IPS DF 4.7 (cell line): Measurements from ENCODE around the gene DICER1.
"Not testable (repeated sequence)": the region's sequence is repeated elsewhere in the genome, so short reads cannot be mapped to it uniquely, and the experiment has no call there.

Experiments
- DNase-seq: peaks from one replicate; pipeline ENCODE4 v3.0.0-alpha.2; 2013; ENCODE audit warnings: low spot score; ENCODE audit errors: extremely low read depth

The DICER1 gene

DNA sequence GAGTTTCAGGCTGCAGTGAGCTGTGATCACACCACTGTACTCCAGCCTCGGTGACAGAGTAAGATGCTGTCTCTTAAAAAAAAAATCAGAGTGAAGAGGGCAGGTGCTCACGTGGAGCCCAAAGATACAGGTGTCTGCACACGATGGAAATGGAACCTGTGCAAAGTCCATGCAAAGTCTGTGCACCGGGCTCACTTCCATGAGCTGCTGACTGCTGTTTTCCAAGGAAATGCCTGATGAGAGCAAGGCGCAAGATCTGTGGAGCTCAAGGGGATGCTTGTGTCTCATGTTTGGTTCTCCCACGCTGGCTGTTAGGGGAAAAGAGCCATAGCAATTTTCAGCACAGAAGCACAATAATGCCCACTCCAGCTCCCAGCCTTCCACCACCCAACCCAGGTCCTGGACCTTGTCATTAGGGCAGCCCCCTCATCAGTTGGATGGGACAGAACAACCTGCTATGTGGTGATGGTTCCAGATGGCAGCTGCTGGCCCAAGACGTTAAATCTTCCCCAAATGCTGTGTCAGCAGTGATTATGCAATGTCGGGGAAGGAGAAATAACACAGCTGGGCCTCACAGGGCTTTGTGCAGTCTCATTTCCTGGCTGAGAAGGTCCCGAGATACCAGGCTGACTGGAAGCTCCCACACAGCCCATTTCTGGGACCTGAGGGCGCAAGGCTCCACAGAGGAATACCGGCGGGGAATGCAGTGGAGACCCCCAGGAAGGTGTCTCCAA, 27.9 kb upstream of the DICER1 start:
- DNase-seq, result no peak

DNA sequence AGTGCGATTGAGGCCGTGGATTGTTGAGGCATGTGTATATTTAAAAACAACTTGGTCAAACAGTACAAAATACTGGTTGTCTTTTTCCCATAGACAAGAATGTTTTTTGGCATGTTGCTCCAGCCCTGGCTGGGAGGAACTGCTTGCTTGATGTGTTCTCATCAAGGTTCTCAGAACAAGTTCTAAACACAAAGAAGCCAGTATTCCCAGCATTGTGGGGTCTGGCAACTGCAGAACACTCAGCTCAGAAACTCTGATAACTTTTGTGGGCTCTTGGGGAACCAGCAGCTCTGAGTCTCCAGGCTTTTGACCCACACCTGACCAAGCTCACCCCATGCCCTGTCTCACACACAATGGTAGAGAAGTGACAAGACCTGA, 27.1 kb upstream of the DICER1 start:
- DNase-seq, result no peak

DNA sequence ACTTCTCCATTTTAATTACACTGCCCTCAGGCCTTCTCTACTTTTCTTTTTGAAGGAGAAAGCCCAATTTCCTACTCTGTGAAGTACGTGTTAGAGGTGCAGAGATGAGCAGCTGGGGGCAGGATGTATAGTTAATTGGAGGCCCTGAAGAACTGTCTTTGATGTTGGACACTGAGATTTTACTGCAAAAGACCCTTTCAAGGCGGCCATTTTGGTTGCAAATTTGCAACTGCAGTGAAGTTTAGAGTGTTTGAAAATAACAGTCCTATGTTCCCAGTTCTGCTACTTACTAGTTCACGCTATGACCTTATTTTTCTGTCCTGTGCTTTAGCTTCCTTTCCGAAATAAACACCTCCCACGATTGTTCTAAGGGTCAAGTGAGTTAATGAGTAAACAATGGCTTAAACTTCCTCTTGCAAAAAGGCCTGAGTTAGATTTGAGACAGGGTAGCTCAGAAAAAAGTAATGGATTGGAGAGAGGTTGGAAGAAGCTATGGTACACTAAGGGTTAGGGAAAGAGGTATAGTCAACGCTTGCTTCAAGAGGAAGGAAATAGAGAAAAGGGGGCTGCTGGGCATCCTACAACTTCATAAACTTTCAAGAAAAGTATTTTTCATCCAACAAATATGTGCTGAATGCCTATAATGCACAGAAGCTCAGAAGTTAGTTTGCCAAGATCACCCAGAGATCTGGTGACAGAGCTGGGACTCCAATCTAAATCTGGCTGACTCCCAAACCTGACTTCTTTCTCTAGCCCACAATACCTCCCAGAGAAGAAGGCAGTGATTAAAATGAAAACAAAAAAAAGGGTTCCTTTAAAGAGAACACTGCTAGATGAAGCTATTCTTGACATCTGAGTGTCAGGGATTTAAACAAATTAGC, 26.4 kb upstream of the DICER1 start:
- DNase-seq, result no peak

DNA sequence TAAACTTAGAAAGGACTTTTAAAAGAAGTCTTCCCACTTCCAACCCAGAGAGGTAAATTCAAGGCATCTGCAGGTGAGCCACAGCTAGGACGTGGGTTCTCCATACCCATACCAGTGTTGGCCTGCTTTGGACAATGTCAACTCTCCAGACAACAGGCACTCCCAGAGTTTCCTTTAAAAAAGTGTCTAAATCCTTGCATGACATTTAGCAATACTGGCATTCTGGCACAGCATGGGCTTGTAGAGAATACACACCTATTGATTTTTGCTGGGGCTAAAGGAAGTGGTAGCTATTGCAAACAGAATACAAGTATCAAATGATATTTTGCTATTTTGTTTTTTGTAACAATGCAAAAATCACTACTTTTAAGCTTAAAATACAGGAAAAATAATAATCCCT, 25.8 kb upstream of the DICER1 start:
- no peak for DNase-seq

DNA sequence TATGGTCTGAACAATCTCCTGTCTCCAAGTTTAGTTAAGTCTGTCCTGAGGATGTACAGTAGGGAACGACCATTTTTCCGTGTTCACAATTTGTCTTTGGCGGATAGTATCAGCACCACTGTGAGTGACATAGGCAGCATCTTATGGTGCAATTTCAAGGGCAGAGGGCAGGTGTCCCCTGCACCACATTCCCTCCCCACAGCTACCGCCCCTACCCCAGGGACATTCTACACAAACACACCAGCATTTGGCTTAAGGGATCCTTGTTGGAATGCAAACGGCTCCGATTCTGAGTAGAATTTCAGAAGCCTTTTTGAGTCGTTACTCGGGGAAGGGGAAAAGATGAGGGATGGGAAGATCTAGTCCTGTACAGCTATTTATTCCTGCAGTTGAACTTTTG, 25.1 kb upstream of the DICER1 start:
- DNase-seq, result no peak

DNA sequence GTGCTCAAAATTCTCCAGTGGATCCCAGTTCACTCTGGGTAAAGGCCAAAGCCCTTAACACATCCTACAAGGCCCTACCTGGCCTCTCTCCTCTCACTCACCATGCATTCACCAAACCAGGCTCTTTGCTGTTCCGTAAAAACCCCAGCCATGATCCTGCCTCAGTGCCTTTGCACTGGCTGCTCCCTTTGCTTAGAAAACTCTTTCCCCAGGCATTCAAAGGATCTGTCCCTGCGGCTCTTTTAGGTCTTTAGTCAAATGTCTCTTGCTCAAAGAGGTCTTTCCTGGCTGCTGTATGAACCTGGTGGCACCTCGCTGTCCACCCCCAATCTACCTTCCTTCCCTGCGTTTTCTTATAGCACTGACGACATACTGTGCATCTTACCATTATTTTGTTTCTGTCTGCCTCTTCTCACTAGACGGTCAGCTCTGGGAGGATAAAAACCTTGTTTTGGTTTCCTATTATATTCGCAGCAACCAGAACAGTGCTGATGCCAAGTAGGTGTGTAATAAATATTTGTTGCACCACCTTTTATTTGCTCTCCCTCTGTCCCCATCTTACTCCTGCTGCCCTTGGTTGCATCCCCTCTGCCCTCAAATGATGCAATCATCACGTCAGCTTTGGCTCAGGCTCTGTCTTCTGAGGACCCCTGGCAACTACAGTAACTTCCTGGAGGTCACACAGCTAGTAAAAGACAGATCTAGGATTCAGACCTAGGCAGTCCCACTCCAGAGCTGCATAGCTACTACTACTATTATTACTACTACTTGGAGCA, 23.8 kb upstream of the DICER1 start:
- no peak for DNase-seq

DNA sequence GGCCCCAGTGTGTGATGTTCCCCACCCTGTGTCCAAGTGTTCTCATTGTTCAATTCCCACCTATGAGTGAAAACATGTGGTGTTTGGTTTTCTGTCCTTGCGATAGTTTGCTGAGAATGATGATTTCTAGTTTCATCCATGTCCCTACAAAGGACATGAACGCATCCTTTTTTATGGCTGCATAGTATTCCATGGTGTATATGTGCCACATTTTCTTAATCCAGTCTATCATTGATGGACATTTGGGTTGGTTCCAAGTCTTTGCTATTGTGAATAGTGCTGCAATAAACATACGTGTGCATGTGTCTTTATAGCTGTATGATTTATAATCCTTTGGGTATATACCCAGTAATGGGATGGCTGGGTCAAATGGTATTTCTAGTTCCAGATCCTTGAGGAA, 18.3 kb upstream of the DICER1 start:
- DNase-seq, result not testable (repeated sequence)

DNA sequence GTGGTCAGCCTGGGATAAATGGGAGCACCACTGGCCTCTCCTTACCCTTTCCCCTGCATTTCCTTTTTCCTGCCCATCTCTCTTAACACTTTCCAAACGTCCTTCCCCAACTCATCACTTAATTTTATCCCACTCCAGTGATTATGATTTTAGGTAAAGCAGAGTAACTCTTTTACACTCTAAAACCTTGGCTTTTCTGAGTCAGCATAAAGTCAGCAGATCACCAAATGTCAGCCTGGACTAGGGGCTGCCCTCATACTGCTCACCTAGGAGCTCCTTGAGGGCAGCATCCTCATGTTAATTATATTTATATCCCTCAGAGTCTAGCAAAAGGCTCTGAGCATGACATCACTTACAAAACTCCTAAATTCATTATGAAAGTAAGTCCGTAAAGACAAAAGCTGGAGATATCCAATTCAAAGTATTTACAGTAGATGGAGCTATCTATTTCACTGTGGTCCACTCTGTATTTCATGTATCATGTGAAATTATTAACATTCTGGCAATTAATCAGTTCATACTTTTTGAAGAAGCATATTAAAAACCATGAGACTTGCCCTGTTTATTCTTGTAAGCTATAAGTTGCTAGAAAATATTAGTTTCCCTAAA, 17.0 kb upstream of the DICER1 start:
- no peak for DNase-seq

DNA sequence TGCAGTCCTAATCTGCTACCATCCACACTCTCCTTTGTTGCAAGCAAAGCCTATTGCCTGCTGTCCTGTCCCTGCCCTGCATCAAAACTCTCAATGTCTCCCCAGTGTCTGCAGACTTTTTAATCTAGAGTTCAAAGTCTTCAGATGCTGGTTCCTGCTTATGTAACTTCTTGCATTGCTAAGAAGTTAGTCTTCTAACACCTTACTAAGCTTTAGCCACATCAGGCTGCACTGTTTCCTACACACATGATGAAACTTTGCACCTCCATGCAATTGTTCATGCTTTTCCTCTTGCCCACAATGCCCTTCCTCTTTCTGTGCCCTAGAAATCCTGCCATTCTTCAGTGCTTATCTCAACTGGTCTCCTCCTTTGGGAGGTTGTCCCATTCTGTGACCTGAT, 16.2 kb upstream of the DICER1 start:
- no peak for DNase-seq

DNA sequence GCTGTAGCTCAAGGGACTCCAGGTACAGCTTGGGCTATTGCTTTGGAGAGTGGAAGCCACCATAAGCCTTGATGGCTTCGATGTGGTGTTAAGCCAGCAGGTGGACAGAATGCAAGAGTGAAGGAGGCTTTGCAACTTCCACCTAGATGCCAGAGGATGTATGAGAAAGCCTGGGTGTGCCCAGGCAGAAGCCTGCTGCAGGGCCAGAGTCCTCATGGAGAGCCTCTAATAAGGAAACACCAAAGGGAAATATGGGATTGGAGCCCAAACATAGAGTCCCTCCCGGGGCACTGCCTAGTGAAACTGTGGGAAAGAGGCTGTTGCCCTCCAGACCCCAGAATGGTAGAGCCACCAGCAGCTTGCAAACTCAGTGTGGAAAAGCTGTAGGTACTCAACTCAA, 9.8 kb upstream of the DICER1 start:
- DNase-seq, result no peak

DNA sequence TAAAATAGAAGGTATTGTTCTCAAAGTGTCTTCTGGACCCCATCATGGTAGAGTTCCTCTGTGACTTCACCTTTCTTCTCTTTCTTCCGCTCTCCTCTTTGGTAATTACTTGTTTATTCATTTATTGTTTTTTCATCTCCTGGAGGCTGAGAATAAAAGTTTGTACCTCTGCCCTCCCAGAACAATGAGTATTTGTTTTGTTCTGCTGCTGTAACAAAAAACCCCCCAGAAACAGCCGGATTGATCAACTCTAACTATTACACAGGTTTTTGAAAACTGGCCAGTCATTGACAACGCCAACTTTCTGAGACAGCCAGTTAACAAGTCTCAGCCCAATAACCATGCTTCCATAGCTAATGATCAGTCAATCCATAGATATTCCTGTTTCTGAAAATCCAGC, 8.2 kb upstream of the DICER1 start:
- no peak for DNase-seq

DNA sequence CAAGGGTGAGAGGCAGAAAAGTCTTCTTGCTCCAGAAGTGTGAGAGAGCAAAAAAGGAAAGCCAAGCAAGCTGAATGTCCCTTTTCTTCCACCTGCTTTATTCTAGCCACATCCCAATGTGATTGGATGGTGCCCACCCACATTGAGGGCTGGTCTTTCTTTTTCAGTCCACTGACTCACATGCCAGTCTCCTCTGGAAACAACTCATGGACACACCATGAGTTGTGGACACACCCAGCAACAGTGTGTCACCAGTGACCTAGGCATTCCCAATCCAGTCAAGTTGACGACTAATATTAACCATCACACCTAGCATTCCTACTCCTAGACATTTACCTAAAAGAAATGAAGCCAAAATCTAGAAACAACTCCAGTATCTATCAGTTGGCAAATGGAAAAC, 7.2 kb upstream of the DICER1 start:
- no peak for DNase-seq

DNA sequence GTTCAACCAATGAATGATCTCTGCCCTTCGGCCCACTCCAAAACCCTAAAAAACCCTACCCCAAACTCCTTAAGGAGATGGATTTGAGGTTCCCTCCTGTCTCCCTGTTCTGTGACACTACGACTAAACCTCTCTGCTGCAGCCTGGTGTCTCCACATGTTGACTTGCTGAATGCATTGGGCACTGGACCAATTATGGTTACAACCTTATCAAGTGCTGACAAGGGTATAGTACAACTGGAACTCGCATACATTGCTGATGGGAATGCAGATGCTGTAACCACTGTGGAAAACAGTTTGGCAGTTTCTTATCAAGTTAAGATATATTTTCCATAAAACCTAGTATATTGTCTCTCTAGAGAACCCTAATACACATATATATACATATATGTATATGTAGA, 6.3 kb upstream of the DICER1 start:
- no peak for DNase-seq

DNA sequence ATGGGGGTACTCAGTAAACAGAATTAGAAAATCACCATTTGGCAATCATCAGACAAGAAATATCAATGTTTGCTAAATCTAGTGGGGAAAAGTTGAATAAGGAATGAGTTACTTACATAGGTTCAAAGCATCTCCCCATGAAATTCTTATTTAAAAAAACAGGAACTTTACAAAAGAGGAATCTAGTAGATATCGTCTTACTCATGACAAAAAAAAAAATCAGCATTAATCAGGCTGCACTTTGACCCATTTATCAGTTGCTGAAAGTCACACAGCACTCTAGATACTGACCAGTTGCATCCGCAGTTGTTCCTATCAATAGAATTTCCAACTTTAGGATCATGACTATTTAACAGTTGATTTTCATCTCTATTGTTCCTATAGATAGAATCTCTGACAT, 5.8 kb upstream of the DICER1 start:
- DNase-seq, result no peak

DNA sequence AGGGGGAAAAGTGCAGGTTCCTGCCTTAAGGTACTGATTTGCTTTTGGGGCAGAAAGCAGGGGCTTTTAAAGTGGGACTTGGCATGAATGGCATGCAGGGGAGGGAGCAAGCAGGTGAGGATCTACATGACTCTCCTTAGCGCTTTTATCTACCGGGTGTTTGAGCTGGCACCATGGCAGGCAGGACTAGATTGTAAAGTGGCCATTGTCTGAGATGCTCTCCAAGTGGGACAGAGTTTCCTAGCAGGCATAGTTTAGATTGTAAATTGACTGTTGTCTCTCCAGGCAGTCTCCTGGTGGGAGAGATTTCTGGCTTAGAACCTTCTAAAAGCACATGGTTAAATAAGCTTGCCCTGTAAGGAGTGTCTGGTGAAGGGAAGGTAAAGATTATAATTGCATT, 5.3 kb upstream of the DICER1 start:
- DNase-seq, result no peak

DNA sequence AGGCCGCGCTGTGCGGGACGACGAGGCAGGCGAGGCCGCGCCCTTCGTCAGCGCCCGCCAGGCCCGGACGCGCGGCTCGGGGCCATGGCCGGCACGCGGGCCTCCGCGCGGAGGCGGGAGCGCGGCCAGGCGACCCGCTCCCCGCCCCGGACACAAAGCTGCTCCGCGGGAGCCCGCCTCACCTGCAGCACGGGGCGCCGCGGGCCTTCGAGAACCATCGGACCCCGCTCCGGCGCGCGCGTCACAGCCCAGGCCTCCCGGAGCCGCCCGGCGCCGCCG, 342 bp downstream of the DICER1 start:
- no peak for DNase-seq

DNA sequence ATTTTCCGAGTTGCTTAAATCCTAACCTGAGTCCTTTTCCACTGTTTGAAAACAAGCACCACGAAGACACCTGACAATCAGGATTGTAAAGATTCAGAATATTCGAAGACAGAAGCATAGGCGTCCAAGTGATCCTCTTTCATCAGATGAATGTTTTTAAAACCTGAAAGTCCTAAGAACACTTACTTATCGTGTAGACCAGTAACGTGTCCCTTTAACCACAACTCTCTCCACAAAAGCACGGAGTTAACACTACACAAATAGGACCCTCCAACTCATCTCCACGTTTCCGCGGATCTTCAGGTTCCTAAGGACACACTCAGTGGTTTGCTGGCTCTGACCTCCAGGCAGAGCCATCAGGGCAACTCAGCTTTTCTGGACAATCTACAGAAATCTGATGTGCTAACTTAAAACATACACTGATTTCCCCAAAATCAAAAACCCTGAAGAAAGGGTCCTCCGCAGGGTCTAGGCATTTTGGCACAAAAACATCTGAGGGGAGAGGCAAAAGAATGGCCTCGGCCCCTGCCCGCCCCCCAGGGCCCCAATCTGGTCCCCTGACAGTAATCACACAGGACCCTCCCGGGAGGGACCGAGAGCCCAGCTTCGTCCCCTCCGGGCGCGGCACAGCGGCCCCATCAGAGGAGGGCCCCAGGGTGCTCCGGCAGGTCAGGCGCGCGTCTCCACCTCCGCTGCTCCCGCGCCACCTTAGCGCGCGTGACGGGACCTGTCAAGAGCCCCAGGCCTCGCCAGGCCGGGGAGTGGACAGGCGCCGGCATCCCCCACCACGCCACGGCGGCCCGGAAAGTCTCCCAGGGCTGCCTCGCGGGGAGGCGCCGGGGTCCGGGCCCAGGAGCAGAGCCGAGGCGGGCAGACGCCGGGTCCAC, 925 bp downstream of the DICER1 start:
- no peak for DNase-seq

DNA sequence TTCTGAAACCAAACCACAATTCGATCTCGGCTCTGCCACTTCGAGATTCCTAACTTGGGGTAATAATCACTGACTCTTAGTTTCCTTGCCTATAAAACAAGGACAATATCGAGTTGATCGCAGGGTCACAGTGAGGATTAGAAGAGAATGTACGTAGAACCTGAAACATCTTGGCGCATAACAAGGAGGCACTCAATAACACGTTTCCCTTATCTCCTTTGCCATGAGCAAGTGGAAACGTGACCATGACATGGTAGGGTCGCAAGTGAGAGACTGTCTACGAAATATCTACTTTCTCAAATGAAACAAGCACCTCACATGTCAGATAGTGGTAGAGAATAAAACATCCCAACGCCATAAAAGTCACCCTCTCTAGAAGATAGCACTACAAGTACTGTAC, 2.3 kb downstream of the DICER1 start:
- DNase-seq, result no peak

DNA sequence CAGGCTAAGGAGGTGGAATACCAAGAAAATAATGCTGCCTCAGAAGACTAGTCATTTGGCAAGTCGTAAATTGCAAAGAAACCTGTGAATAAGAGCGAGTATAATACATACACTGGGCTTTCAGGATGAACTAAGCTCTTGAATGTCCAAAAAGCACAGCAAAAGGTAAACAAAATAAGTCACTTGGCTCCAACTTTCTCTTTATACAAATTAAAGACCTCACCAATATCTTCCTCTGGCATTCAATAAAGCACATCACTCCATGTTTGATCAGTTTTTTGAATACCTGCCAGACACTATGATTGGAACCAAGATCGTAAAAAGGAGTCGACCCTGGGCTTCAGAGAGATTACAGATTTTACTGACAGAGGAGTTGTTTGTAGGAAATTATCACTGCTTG, 3.5 kb downstream of the DICER1 start:
- DNase-seq, result no peak

DNA sequence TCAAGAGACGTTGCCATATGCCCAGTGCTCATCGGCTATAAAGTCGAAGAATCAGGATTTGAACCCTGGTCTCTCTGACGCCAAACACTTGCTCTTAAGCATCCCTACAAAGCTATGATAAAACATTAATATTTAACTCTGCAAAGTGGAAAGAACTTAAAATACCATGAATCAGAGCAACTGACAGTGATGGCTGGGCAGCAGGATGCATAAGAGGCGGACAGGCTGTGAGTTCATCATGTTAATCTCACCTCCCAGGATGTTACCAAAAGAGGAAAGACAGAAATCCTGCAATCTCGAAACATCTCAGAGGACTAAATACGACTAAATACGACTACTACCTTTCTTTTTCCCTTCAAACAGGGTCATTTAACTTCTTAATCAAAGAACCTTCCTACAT, 5.8 kb downstream of the DICER1 start:
- no peak for DNase-seq

DNA sequence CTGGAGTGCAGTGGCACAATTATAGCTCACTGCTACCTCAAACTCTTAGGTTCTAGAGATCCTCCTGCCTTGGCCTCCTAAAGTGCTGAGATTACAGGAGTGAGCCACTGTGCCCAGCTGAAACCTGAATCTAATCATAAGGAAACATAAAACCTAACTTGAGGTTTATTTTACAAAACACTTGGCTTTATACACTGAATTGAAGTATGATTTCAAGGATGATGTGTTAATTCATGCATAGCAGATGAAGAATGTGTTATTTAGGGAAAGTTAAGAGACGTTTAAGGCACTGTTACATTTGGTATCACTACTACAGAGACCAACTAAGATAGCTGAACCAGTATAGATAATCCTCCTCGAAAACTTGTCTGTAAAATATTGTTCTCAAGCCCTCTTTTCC, 6.4 kb downstream of the DICER1 start:
- no peak for DNase-seq
